Hypothalamus (tissue), 51 donors: ENCODE data around the gene ZNF470.

ENCODE experiments used
- DNase-seq, 51 donors: peaks; one replicate each; lab custom pipeline; 2025; lab: John Stamatoyannopoulos, UW

The ZNF470 gene

DNA sequence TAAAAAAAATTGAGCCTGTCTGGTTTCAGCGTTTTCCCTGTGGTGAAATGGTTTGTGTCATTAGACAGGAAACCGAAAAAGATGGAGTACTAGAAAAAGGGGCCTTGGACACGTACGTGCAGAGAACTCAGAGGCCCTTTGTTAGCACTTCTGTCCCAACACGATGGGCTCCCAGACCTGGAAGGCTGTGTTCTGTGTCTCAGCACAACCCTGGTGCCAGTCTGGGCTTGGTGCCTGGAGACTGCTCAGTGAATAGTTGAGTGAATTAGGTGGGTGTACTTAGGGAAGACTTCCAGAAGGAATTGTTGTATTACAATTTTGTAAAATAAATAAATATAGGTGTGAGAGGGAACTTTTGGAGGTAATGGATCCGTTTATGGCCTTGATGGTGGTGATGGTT, 36.6 kb downstream of the ZNF470 start:
- DNase-seq, result peak in 29 of 51 donors; percentile 4 to 76 (median 36)

DNA sequence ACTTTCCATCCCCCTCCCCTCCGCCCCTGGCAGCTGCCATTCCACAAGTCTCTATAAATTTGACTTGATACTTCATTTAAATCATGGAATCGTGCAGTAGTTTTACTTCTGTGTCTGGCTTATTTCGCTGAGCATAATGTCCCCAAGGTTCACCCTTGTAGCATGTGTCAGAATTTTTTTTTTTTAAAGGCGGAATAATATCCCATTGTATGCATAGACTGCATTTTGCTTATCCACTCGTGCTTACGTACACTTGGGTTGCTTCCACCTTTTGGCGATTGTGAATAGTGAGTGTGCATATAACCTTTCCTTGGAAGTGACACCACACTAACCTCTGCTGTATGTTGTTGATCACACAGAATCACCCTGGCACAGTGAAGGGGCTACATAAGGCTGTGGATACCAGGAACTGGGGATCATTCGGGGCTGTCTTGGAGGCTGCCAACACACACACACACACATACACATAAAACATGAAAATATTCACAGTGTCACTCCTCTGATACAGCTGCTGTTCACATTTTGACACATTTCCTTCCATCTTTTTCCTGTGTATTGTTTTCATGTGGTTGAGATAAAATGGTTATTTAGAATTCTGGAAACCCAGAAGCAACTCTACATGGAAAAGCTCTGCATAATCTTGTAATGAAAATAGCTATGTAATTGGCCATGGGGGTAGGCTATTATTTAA, 41.2 kb downstream of the ZNF470 start:
- DNase-seq, result no peak

DNA sequence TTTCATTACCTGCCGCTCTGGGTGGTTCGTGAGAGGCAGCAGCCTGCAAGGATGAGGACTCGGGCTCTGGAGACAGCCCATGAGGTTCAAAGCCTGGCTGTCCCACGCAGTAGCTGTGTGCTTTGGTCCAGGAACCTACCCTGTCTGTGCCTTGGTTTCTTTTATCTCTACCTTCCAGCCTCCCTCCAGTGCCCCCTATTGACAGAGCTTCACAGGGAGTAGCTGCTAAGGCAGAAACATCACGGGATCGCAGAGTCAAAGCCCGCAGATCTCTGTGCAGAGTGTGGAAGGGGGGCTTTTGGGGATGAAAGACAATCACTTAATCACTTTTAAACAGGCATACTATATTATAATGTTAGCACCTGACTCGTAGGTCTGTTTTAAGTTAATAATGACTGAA, 44.0 kb downstream of the ZNF470 start:
- DNase-seq, result no peak

DNA sequence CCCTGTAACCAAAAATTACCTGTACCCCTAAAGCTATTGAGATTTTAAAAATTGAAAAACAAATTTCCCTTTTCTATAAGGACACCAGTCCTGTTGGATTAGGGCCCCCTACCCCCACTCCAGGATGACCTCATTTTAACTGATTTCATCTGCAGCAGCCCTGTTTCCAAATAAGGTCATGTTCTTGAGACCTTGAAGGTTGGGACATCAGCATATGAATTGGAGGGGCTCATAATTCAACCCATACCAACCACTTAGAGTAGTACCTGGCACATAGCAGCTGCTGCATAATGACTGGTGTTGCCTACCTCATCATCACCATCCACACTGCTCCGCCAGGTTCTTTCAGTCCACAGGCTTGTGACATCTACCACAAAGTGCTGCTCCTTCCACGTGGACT, 45.5 kb downstream of the ZNF470 start:
- DNase-seq, result no peak

DNA sequence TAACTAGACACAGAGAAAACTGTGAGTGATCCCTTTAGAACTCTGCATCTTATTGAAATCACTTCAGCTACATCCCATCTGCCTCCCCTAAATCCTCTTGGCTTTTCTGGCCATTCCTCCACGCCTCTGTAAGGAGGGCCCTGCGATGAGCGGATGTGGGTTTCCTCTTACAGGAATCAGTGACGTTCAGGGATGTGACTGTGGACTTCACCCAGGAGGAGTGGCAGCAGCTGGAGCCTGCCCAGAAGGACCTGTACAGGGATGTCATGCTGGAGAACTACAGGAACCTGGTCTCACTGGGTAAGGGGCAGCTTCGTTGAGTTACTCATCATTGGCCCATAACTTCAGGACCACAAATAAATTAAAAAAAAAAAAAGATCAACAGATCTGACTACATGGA, 46.4 kb downstream of the ZNF470 start:
- no peak for DNase-seq

DNA sequence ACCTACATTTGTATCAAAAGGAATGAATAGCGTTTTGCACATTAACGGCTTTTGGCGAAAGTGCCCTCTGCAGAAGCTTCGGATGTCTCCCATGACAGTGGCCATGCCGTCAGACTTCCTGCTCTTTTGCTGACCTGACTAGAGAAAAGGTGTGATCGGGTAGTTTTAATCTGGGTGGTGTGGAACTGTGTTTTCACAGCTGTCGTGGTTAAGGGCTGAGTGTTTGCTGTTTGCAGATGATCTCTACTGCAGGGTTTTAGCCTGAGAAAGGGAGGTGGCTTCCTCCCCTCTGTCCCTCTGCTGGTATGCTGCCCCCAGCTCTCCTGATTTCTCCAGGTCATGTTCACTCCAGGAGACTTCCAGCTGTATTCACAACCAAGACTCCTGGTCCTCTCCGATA, 50.3 kb downstream of the ZNF470 start:
- DNase-seq, result no peak

DNA sequence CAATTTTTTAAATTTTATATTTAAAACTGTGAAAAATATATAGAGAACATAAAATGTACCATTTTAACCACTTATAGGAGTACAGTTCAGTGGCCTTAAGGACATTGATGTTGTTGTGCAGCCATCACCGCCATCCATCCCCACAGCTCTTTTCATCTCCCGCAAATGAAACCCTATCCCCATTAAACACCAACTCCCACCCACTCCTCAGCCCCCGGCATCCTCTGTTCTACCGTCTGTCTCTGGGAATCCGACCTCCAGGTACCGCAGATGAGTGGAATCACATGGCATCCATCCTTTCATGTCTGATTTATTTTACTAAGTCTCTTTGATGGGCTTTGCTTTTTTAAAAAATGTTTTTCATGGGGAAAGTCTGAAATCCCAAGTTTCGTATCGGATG, 51.9 kb downstream of the ZNF470 start:
- DNase-seq, result no peak

DNA sequence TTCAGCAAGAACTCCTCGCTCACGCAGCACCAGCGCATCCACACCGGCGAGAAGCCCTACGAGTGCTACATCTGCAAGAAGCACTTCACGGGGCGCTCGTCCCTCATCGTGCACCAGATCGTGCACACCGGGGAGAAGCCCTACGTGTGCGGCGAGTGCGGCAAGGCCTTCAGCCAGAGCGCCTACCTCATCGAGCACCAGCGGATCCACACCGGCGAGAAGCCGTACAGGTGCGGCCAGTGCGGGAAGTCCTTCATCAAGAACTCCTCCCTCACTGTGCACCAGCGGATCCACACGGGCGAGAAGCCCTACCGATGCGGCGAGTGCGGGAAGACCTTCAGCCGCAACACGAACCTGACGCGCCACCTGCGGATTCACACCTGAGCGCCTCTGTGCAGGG, 55.1 kb downstream of the ZNF470 start:
- DNase-seq, result no peak

DNA sequence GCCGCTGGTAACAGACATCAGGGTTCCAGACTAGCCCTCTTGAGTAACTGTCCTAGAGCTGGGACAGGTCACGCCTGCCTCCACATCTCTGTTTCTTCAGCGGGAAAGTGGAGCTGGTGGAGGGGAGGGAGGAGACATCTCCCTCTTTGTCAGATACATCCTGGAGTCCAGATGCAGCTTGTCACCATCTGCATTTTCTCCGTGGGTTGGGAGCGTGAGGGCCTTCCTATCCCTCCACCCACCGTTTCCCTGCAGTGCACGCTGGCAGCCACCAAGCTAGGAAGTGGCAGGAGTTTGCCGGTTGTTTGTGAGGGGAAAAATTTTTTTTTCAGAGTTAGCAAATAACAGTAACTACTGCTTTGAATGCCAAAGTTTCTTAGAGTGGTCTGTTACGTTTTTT, 55.7 kb downstream of the ZNF470 start:
- DNase-seq, result no peak

DNA sequence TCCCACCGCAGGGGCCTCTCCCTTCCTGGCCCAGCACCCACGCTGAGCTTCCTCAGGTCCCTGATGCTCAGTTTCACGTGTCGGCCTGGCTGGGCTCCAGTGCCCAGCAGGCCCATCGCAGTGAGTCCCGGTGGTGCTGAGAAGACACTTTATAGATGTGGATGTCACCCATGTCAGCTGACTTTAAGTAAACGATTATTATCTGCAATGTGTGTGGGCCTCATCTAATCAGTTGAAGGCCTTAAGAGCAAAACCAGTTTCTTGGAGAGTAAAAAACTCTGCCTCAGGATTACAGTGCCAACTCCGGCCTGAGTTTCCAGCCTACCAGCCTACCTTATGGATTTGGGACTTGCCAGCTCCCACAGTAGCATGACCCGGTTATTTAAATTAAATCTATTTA, 58.4 kb downstream of the ZNF470 start:
- no peak for DNase-seq

DNA sequence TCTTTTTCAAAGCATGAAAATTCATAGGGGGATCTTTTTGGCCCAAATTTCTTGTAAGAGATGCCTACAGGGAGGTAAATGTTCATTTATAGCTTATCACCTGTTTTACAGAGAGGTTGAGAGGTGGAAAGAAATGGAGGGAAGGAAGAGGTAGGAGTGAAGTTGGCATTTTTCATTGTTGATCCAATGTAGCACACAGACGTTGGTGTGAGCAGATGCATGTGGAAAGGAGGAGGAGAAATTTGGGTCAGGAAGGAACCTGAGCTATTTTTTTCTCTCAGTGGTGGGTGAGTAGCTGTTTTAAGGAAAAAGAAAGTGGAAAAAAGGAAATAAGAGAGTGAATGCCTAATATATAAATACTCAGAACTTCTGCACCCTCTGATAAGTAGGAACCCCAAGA, 65.8 kb downstream of the ZNF470 start:
- DNase-seq, result no peak

DNA sequence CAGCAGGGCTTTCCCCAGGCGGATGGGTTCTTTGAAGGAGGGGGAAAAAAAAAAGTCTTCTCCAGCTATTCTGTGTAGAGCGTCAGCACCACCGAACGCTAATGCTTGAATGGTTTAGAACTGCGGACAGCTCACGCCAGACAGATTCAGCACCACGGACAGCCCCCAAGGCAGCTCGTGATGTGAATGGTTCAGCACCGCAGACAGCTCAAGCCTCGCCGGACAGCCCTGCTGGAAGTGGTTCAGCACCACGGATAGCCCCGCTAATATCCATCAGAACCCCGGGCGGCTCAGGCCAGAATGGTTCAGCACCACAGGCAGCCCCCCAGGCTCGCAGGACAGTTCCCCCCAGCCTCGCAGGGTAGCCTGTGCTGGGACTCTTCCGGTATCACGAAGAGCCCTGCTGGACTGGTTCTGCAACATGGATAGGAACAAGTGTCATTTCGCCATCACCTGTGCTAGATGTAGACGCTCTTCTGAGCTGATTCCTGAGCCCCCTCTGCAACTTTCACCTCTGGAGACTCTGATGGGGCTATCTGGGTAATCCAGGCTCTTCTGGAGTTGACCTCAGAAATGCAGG, 70.8 kb downstream of the ZNF470 start:
- peak in 44 of 51 donors; percentile 3 to 82 (median 46) for DNase-seq
